Measurements from ENCODE around the gene RRN3. TPM values are rescaled to one million over a fixed set of nuclear protein-coding genes. Genes with fewer than 3 reads are reported as not detected.
"Not testable (repeated sequence)": the region's sequence is repeated elsewhere in the genome, so short reads cannot be mapped to it uniquely, and the experiment has no call there.

RRN3 gene
- total RNA-seq, 1 donor from 2014 or later = 24.4 TPM

DNA sequence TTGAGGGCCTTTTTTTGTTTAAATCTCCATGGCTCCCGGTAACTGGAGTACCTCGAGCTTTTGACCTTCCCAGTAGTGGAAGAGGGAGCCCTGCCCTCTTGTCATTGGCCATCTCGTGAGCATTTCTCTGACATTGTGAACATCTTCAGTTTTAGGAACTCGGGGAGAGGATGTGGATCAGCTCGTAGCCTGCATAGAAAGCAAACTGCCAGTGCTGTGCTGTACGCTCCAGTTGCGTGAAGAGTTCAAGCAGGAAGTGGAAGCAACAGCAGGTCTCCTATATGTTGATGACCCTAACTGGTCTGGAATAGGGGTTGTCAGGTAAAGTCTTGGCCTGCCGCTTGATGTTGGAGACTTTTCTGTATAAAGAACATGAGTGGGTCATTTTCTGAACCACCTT lies 62.5 kb downstream of the RRN3 start:
- Histone ChIP-seq H3K36me3 (peaks cover 89% of the 10 kb centered on the region), H3K4me3 (no peak overlapping the region), H3K4me1 (peaks cover 39% of the 10 kb centered on the region), H3K9me3 (replicated peaks) (no peaks in the 10 kb centered on the region), H3K27ac (replicated peaks) (no peak overlapping the region), H3K27me3 (ENCODE audit: low read depth) (no peaks in the 10 kb centered on the region)
- no peak for DNase-seq
- no peak for TF ChIP-seq CTCF (IDR thresholded peaks at IDR 0.05; ENCODE audit: borderline replicate concordance)
- intact Hi-C loops (cut with micrococcal nuclease) = no loop called here

- TF ChIP-seq CTCF (IDR thresholded peaks at IDR 0.05; ENCODE audit: borderline replicate concordance) = no peak
- intact Hi-C loops (cut with micrococcal nuclease) = no loop called here
- H3K4me1 ChIP-seq = peaks cover 39% of the 10 kb centered on the region
- no peaks in the 10 kb centered on the region for H3K27me3 ChIP-seq (ENCODE audit: low read depth)
- no peak for DNase-seq
- no peak overlapping the region for H3K4me3 ChIP-seq
- peaks cover 87% of the 10 kb centered on the region for H3K36me3 ChIP-seq
- no peak overlapping the region for H3K27ac ChIP-seq (replicated peaks)
- no peaks in the 10 kb centered on the region for H3K9me3 ChIP-seq (replicated peaks)
These were observed 62.9 kb downstream of the RRN3 start for GRCh38 chr16:15031179-15031578.

- H3K27me3 ChIP-seq (ENCODE audit: low read depth); DNase-seq; H3K9me3 ChIP-seq (replicated peaks); H3K4me3 ChIP-seq; intact Hi-C loops (cut with micrococcal nuclease); H3K27ac ChIP-seq (replicated peaks): not testable (repeated sequence)
- peaks cover 78% of the 10 kb centered on the region for H3K36me3 ChIP-seq
- peaks cover 43% of the 10 kb centered on the region for H3K4me1 ChIP-seq
These were observed 64.3 kb downstream of the RRN3 start for GRCh38 chr16:15029749-15030148.

- H3K27me3 ChIP-seq (ENCODE audit: low read depth); intact Hi-C loops (cut with micrococcal nuclease); H3K4me3 ChIP-seq; DNase-seq; H3K9me3 ChIP-seq (replicated peaks): not testable (repeated sequence)
- Histone ChIP-seq H3K4me1 (peaks cover 36% of the 10 kb centered on the region), H3K36me3 (peaks cover 78% of the 10 kb centered on the region), H3K27ac (replicated peaks) (peak overlapping the region; percentile 12)
These were observed 65.0 kb downstream of the RRN3 start for GRCh38 chr16:15028801-15029698.

GRCh38 chr16:15028345-15028715 lies 65.7 kb downstream of the RRN3 start:
- DNase-seq; H3K9me3 ChIP-seq (replicated peaks); H3K4me3 ChIP-seq; H3K27me3 ChIP-seq (ENCODE audit: low read depth); intact Hi-C loops (cut with micrococcal nuclease): not testable (repeated sequence)
- Histone ChIP-seq H3K4me1 (peaks cover 29% of the 10 kb centered on the region), H3K27ac (replicated peaks) (peak overlapping the region; percentile 12), H3K36me3 (peaks cover 80% of the 10 kb centered on the region)

GRCh38 chr16:15027503-15028344 lies 66.3 kb downstream of the RRN3 start:
- Histone ChIP-seq H3K4me1 (peaks cover 23% of the 10 kb centered on the region), H3K36me3 (peaks cover 80% of the 10 kb centered on the region), H3K27ac (replicated peaks) (peak overlapping the region; percentile 16)
- intact Hi-C loops (cut with micrococcal nuclease); H3K4me3 ChIP-seq; H3K27me3 ChIP-seq (ENCODE audit: low read depth); DNase-seq; H3K9me3 ChIP-seq (replicated peaks): not testable (repeated sequence)

- Histone ChIP-seq H3K4me1 (peaks cover 25% of the 10 kb centered on the region), H3K36me3 (peaks cover 80% of the 10 kb centered on the region)
- H3K27ac ChIP-seq (replicated peaks); H3K9me3 ChIP-seq (replicated peaks); intact Hi-C loops (cut with micrococcal nuclease); H3K27me3 ChIP-seq (ENCODE audit: low read depth); DNase-seq; H3K4me3 ChIP-seq: not testable (repeated sequence)
These were observed 67.0 kb downstream of the RRN3 start for GRCh38 chr16:15027051-15027450.

GRCh38 chr16:15025234-15025951 lies 68.7 kb downstream of the RRN3 start:
- H3K36me3 ChIP-seq = peaks cover 74% of the 10 kb centered on the region
- intact Hi-C loops (cut with micrococcal nuclease); H3K4me3 ChIP-seq; H3K27me3 ChIP-seq (ENCODE audit: low read depth); DNase-seq; H3K9me3 ChIP-seq (replicated peaks): not testable (repeated sequence)
- H3K4me1 ChIP-seq = peaks cover 32% of the 10 kb centered on the region
- H3K27ac ChIP-seq (replicated peaks) = peak overlapping the region; percentile 27

- DNase-seq; H3K27me3 ChIP-seq (ENCODE audit: low read depth); H3K9me3 ChIP-seq (replicated peaks); H3K4me3 ChIP-seq; intact Hi-C loops (cut with micrococcal nuclease): not testable (repeated sequence)
- peaks cover 32% of the 10 kb centered on the region for H3K4me1 ChIP-seq
- H3K36me3 ChIP-seq = peaks cover 73% of the 10 kb centered on the region
- peak overlapping the region; percentile 27 for H3K27ac ChIP-seq (replicated peaks)
These were observed 69.2 kb downstream of the RRN3 start for GRCh38 chr16:15024858-15025199.

DNA sequence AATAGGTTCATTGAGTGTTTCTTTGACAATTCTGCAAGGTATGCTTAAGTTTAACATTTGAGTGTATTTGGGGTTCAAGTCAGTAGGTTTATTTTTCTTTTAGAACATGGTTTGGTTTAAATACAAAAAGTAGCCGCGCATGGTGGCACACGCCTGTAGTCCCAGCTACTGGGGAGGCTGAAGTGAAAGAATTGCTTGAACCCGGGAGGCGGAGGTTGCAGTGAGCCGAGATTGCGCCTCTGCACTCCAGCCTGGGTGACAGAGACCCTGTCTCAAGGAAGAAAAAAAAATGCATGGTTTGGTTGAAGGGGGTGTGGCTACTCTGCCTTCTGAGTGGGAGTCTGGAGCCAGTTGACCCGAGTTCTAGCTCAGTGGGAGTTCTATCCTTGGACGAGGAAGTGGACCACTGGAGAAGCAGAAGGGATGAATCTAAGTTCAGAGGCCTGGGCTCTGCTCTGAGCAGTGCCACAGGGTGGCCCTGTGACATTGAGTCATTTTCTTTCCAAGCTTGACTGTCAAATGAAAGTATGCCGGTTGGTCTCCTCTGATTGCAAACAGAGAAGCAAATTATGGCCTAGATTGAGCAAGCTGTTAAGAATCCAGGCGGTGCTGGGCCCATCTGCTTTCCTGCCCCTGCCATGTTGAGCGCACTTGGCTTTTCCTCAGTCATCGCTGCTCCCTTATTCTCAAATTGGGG lies 70.5 kb downstream of the RRN3 start:
- H3K4me1 ChIP-seq = peaks cover 23% of the 10 kb centered on the region
- intact Hi-C loops (cut with micrococcal nuclease); DNase-seq; H3K27me3 ChIP-seq (ENCODE audit: low read depth); H3K4me3 ChIP-seq; H3K27ac ChIP-seq (replicated peaks); H3K9me3 ChIP-seq (replicated peaks): not testable (repeated sequence)
- H3K36me3 ChIP-seq = peaks cover 72% of the 10 kb centered on the region

Measured in left ventricle myocardium inferior (tissue), 1 donor.